ENCODE results near the gene TMEM119. TPM values are rescaled to one million over a fixed set of nuclear protein-coding genes. Genes with fewer than 3 reads are reported as not detected.

The TMEM119 gene
- polyA plus RNA-seq, 1 of the 3 experiments (the other 2 are of a cell fraction), result 25.7 TPM

GRCh38 chr12:108602976-108603704 is 5.3 kb upstream of the TMEM119 start:
- no peaks in the 10 kb centered on the region for H3K27me3 ChIP-seq (ENCODE audit: insufficient read depth)
- H3K27ac ChIP-seq (ENCODE audit: low read depth in 2 of 2, low read length in 1 of 2), result no peak overlapping the region
- TF ChIP-seq YY1 (IDR thresholded peaks at IDR 0.05; ENCODE audit: low read depth), result no peak
- no peak for TF ChIP-seq EZH2phosphoT487 (IDR thresholded peaks at IDR 0.05; ENCODE audit: borderline replicate concordance, low read depth)
- no peak for TF ChIP-seq RCOR1 (IDR thresholded peaks at IDR 0.05; ENCODE audit: low read length)
- TF ChIP-seq POLR2AphosphoS5 (IDR thresholded peaks at IDR 0.05; ENCODE audit: low read depth, low read length), result no peak
- TF ChIP-seq, protein P1, sequence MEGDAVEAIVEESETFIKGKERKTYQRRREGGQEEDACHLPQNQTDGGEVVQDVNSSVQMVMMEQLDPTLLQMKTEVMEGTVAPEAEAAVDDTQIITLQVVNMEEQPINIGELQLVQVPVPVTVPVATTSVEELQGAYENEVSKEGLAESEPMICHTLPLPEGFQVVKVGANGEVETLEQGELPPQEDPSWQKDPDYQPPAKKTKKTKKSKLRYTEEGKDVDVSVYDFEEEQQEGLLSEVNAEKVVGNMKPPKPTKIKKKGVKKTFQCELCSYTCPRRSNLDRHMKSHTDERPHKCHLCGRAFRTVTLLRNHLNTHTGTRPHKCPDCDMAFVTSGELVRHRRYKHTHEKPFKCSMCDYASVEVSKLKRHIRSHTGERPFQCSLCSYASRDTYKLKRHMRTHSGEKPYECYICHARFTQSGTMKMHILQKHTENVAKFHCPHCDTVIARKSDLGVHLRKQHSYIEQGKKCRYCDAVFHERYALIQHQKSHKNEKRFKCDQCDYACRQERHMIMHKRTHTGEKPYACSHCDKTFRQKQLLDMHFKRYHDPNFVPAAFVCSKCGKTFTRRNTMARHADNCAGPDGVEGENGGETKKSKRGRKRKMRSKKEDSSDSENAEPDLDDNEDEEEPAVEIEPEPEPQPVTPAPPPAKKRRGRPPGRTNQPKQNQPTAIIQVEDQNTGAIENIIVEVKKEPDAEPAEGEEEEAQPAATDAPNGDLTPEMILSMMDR (IDR thresholded peaks at IDR 0.05), result no peak
- no peak for TF ChIP-seq NRF1 (IDR thresholded peaks at IDR 0.05; ENCODE audit: low read depth, low read length)
- TF ChIP-seq RXRA (IDR thresholded peaks at IDR 0.05; ENCODE audit: borderline replicate concordance, low read depth), result no peak
- TF ChIP-seq MAX (IDR thresholded peaks at IDR 0.05; ENCODE audit: low read depth), result no peak
- TF ChIP-seq EP300 (IDR thresholded peaks at IDR 0.05; ENCODE audit: borderline replicate concordance in 1 of 2, low read depth in 1 of 2, low read length in 1 of 2), result no peak
- TF ChIP-seq FOXM1 (IDR thresholded peaks at IDR 0.05; ENCODE audit: low read depth), result no peak
- TF ChIP-seq GATA2 (CRISPR knock-in tag; IDR thresholded peaks at IDR 0.05), result no peak
- H3K36me3 ChIP-seq (replicated peaks in 1 of 2; ENCODE audit: control insufficient read depth in 1 of 2, insufficient read depth in 2 of 2, low read length in 1 of 2), result no peaks in the 10 kb centered on the region
- H3K9ac ChIP-seq, result no peak overlapping the region
- peaks cover 0 to 19% of the 10 kb centered on the region in 2 experiments; a peak in 1 of 4 replicates for H3K4me1 ChIP-seq (ENCODE audit: control insufficient read depth in 1 of 2, insufficient read depth in 2 of 2, low read depth in 1 of 2, low read length in 1 of 2)
- ChIA-PET CTCF (interaction anchor here (1.8 to 7.2 kb wide), 2 partner anchors 15 to 32 kb away, joined by 6 to 63 read pairs; no protein-coding TSS in a partner anchor), POLR2A (no interaction called here)
- H3K9me3 ChIP-seq, result no peaks in the 10 kb centered on the region
- DNase-seq, result no peak
- H3K4me2 ChIP-seq, result no peak overlapping the region
- no peak overlapping the region for H3K4me3 ChIP-seq (ENCODE audit: low read depth in 2 of 2, low read length in 1 of 2)
- no peak overlapping the region for H2AFZ ChIP-seq (ENCODE audit: low read depth)
- peaks cover 11% of the 10 kb centered on the region for H3F3A ChIP-seq (replicated peaks; ENCODE audit: insufficient read depth)
- 89% methylated on average over 8 of the region's 15 CpGs for WGBS (ENCODE audit: low lambda C conversion rate)
- H3K9me2 ChIP-seq, result no peaks in the 10 kb centered on the region
- no peaks in the 10 kb centered on the region for H4K20me1 ChIP-seq (ENCODE audit: insufficient read depth)
- H3K79me2 ChIP-seq (ENCODE audit: insufficient read depth), result no peaks in the 10 kb centered on the region

DNA sequence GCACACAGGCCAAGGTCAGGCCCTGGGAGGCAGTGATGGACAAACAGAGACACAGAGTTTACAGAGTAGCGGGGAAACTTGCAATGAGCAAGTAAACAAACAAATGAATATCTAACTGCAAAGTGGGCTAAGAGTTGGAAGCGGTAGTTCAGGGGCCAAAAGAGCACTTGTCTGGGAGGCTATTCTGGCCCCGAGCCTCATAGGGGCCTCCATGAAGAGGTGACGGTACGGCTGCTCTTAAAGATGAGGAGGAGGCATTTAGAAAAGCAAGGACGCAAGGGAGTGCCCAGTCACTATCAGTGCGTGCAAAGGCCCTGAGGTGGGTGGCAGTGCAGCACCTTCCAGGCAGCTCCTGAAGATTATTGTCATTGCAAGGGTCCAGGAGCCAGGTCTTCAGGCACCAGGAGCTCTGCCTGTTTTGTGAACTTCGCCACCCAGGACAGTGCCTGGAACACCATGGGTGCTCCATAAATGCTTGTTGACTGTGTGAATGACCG is 4.4 kb upstream of the TMEM119 start:
- no peak for DNase-seq
- no peak overlapping the region for H2AFZ ChIP-seq (ENCODE audit: low read depth)
- no peak overlapping the region for H3K4me3 ChIP-seq (ENCODE audit: low read depth in 2 of 2, low read length in 1 of 2)
- no peaks in the 10 kb centered on the region for H3K79me2 ChIP-seq (ENCODE audit: insufficient read depth)
- H3K27me3 ChIP-seq (ENCODE audit: insufficient read depth), result no peaks in the 10 kb centered on the region
- H3K36me3 ChIP-seq (replicated peaks in 1 of 2; ENCODE audit: control insufficient read depth in 1 of 2, insufficient read depth in 2 of 2, low read length in 1 of 2), result no peaks in the 10 kb centered on the region
- H3F3A ChIP-seq (replicated peaks; ENCODE audit: insufficient read depth), result peaks cover 11% of the 10 kb centered on the region
- H3K9me3 ChIP-seq, result no peaks in the 10 kb centered on the region
- H3K9me2 ChIP-seq, result no peaks in the 10 kb centered on the region
- no peak overlapping the region for H3K9ac ChIP-seq
- no peak overlapping the region for H3K27ac ChIP-seq (ENCODE audit: low read depth in 2 of 2, low read length in 1 of 2)
- H3K4me2 ChIP-seq, result no peak overlapping the region
- H3K4me1 ChIP-seq (ENCODE audit: control insufficient read depth in 1 of 2, insufficient read depth in 2 of 2, low read depth in 1 of 2, low read length in 1 of 2), result peaks cover 0 to 20% of the 10 kb centered on the region in 2 experiments; a peak in 1 of 4 replicates
- no peaks in the 10 kb centered on the region for H4K20me1 ChIP-seq (ENCODE audit: insufficient read depth)
- POLR2A ChIA-PET, result no interaction called here
- TF ChIP-seq RFX5 (IDR thresholded peaks at IDR 0.05; ENCODE audit: low read length) (no peak), SMC3 (IDR thresholded peaks at IDR 0.05; ENCODE audit: low read depth, low read length) (no peak)
- TF ChIP-seq, protein P2, sequence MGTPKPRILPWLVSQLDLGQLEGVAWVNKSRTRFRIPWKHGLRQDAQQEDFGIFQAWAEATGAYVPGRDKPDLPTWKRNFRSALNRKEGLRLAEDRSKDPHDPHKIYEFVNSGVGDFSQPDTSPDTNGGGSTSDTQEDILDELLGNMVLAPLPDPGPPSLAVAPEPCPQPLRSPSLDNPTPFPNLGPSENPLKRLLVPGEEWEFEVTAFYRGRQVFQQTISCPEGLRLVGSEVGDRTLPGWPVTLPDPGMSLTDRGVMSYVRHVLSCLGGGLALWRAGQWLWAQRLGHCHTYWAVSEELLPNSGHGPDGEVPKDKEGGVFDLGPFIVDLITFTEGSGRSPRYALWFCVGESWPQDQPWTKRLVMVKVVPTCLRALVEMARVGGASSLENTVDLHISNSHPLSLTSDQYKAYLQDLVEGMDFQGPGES (IDR thresholded peaks at IDR 0.05; ENCODE audit: low read depth, low read length), result no peak
- 90% methylated on average over 9 of the region's 9 CpGs for WGBS (ENCODE audit: low lambda C conversion rate)
- CTCF ChIA-PET, result interaction anchor here (1.8 kb wide), 1 partner anchor 31 kb away, joined by 6 read pairs; no protein-coding TSS in a partner anchor
